Peyer's patch (tissue), 4 donors: ENCODE measurements around the gene NFKBIL1.

ENCODE experiments used
- CTCF ChIP-seq, 6 experiments: fragments of 450-650 bp in 4 of 6; fragments of 200-600 bp in 2 of 6; sonication (generic) in 1 of 6; IDR thresholded peaks; one replicate each; pipeline ENCODE4 v1.5.1; 2017 to 2019; ENCODE audit warnings: antibody characterized with exemption in 6 of 6, mild to moderate bottlenecking in 3 of 6, moderate library complexity in 1 of 6
- POLR2A ChIP-seq, 2 donors: fragments of 450-650 bp; IDR thresholded peaks; one replicate each; pipeline ENCODE4 v1.5.1; 2017; ENCODE audit warnings: antibody characterized with exemption in 2 of 2, mild to moderate bottlenecking in 2 of 2, moderate library complexity in 2 of 2

- TF ChIP-seq CTCF (IDR thresholded peaks at IDR 0.05) (no peak), POLR2A (IDR thresholded peaks at IDR 0.05) (no peak)
These were observed 3.8 kb upstream of the NFKBIL1 start for GRCh38 chr6:31543639-31544038.
